DOHH2 (cell line): ENCODE data around the gene GYPC.

Source experiments
- H3F3A ChIP-seq: fragments of 200-600 bp; sonication (generic), shearing (Covaris generic); 2 replicates; pipeline ENCODE4 v1.6.0; 2016; ENCODE audit warnings: antibody characterized with exemption, mild to moderate bottlenecking; ENCODE audit not compliant: control insufficient read depth, insufficient read depth
- H3K27ac ChIP-seq: fragments of 200-600 bp; sonication (generic); 2 replicates; pipeline ENCODE4 v1.5.1; 2014; ENCODE audit warnings: low read depth, mild to moderate bottlenecking, low read length, moderate library complexity
- H3K27me3 ChIP-seq: fragments of 200-600 bp; sonication (generic); 2 replicates; pipeline ENCODE4 v1.6.1; 2014; ENCODE audit warnings: mild to moderate bottlenecking, low read length, mixed read lengths; ENCODE audit not compliant: control insufficient read depth
- H3K36me3 ChIP-seq: fragments of 200-600 bp; sonication (generic); 2 replicates; pipeline ENCODE4 v1.6.1; 2014; ENCODE audit warnings: mild to moderate bottlenecking, low read length, moderate library complexity, mixed read lengths; ENCODE audit not compliant: control insufficient read depth
- H3K4me1 ChIP-seq: fragments of 200-600 bp; sonication (generic); 2 replicates; pipeline ENCODE4 v1.6.1; 2014; ENCODE audit warnings: mild to moderate bottlenecking, low read length, mixed read lengths; ENCODE audit not compliant: control insufficient read depth
- H3K4me2 ChIP-seq: fragments of 200-600 bp; sonication (generic); 2 replicates; pipeline ENCODE4 v1.6.0; 2014; ENCODE audit warnings: mild to moderate bottlenecking, low read length, moderate library complexity
- H3K4me3 ChIP-seq: fragments of 200-600 bp; sonication (generic); 2 replicates; pipeline ENCODE4 v1.5.1; 2014; ENCODE audit warnings: mild to moderate bottlenecking, low read length, mixed read lengths
- H3K79me2 ChIP-seq: fragments of 200-600 bp; sonication (generic); 2 replicates; pipeline ENCODE4 v1.6.1; 2014; ENCODE audit warnings: mild to moderate bottlenecking, low read length, mixed read lengths; ENCODE audit not compliant: control insufficient read depth
- H3K9me2 ChIP-seq: fragments of 200-600 bp; sonication (generic); replicated peaks from 2 replicates; pipeline ENCODE4 v1.6.1; 2014; ENCODE audit warnings: mild to moderate bottlenecking, low read length, mixed read lengths; ENCODE audit not compliant: control insufficient read depth
- H3K9me3 ChIP-seq: fragments of 200-600 bp; sonication (generic); 2 replicates; pipeline ENCODE4 v1.6.1; 2014; ENCODE audit warnings: antibody characterized with exemption, low read length, mixed read lengths; ENCODE audit not compliant: control insufficient read depth, insufficient read depth
- H4K20me1 ChIP-seq: fragments of 200-600 bp; sonication (generic); 2 replicates; pipeline ENCODE4 v1.6.0; 2014; ENCODE audit warnings: low read depth, mild to moderate bottlenecking, antibody characterized with exemption, low read length, moderate library complexity; ENCODE audit not compliant: control insufficient read depth, insufficient read depth
- EZH2phosphoT487 ChIP-seq: fragments of 200-600 bp; sonication (generic); IDR thresholded peaks from 2 replicates; pipeline ENCODE4 v1.6.1; 2017; ENCODE audit warnings: borderline replicate concordance, mild to moderate bottlenecking, antibody characterized with exemption, low read length, moderate library complexity, mixed read lengths
- TF ChIP-seq, protein P1 (sequence below): fragments of 200-600 bp; sonication (generic); IDR thresholded peaks from one replicate; pipeline ENCODE4 v1.5.1; 2014; ENCODE audit warnings: antibody characterized with exemption, mild to moderate bottlenecking, low read depth, low read length; ENCODE audit not compliant: poor library complexity, severe bottlenecking

The GYPC gene

DNA sequence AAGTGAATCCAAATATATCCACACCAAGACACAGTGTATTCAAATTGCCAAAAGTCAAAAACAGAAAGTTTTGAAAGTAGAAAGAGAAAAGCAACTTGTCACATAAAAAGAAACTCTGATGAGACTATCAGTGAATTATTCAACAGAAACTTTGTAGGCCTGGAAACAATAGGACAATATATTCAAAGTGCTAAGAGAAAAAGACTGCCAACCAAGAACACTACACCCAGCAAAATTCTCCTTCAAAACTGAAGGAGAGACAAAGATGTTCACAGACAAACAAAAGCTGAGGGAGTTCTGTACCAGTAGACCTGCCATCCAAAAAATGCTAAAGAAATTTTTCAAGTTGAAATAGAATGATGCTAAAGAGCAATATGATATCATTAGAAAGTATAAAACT is 69.6 kb downstream of the GYPC start:
- Histone ChIP-seq H3K4me2 (no peak overlapping the region), H3K36me3 (no peaks in the 10 kb centered on the region), H3K27ac (no peak overlapping the region), H3K27me3 (no peaks in the 10 kb centered on the region), H4K20me1 (no peaks in the 10 kb centered on the region), H3F3A (no peaks in the 10 kb centered on the region), H3K9me2 (no peaks in the 10 kb centered on the region), H3K9me3 (no peaks in the 10 kb centered on the region), H3K79me2 (no peaks in the 10 kb centered on the region), H3K4me3 (no peak overlapping the region), H3K4me1 (no peaks in the 10 kb centered on the region)
- TF ChIP-seq EZH2phosphoT487, result no peak
- TF ChIP-seq, protein P1, sequence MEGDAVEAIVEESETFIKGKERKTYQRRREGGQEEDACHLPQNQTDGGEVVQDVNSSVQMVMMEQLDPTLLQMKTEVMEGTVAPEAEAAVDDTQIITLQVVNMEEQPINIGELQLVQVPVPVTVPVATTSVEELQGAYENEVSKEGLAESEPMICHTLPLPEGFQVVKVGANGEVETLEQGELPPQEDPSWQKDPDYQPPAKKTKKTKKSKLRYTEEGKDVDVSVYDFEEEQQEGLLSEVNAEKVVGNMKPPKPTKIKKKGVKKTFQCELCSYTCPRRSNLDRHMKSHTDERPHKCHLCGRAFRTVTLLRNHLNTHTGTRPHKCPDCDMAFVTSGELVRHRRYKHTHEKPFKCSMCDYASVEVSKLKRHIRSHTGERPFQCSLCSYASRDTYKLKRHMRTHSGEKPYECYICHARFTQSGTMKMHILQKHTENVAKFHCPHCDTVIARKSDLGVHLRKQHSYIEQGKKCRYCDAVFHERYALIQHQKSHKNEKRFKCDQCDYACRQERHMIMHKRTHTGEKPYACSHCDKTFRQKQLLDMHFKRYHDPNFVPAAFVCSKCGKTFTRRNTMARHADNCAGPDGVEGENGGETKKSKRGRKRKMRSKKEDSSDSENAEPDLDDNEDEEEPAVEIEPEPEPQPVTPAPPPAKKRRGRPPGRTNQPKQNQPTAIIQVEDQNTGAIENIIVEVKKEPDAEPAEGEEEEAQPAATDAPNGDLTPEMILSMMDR, result no peak

DNA sequence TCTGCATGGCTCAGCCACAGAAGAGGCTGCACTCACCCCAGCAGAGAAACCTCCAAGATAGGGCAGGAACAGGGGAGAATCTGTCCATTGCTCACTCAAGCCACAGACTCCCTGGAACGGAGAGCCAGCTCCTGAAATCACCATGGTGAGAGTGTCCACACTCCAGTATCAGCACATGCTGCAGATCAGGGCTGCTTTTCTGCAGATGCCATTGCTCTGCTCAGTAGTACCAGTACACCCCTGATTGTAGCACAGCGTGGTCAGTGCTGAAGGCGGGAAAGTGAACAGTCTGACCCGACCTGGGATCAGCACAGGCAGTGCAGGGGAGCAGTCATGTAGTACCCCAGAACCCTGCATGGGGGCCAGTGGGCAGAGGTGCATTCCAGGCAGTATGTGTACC is 73.9 kb downstream of the GYPC start:
- Histone ChIP-seq H3K27ac (no peak overlapping the region), H3K27me3 (no peaks in the 10 kb centered on the region), H3K9me3 (no peaks in the 10 kb centered on the region), H3F3A (no peaks in the 10 kb centered on the region), H3K4me1 (no peaks in the 10 kb centered on the region), H3K4me2 (no peak overlapping the region), H3K9me2 (no peaks in the 10 kb centered on the region), H3K4me3 (no peak overlapping the region), H3K79me2 (no peaks in the 10 kb centered on the region), H4K20me1 (no peaks in the 10 kb centered on the region), H3K36me3 (no peaks in the 10 kb centered on the region)
- TF ChIP-seq, protein P1, result no peak
- no peak for TF ChIP-seq EZH2phosphoT487

DNA sequence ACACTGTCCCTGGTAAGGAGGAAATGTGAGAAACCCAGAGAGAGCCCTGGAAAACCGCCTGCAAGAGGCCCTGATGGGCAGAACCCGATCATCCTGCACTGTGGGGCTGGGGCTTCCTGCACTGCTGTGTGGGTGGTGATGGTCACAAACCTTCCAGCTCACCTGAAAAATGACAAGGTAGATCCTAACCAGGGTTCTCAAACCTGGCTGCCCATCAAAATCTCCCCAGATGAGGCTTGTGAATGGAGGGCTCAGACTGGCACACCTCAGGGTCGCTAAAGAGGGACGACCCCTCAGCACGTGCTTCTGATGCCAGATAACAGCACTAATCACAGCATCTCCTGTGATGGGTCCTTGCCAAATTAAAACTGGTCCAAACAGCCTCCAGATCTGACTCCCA is 74.7 kb downstream of the GYPC start:
- Histone ChIP-seq H3K79me2 (no peaks in the 10 kb centered on the region), H3K9me3 (no peaks in the 10 kb centered on the region), H3K27me3 (no peaks in the 10 kb centered on the region), H3K36me3 (no peaks in the 10 kb centered on the region), H3F3A (no peaks in the 10 kb centered on the region), H3K9me2 (no peaks in the 10 kb centered on the region), H3K4me3 (no peak overlapping the region), H4K20me1 (no peaks in the 10 kb centered on the region), H3K27ac (no peak overlapping the region), H3K4me1 (no peaks in the 10 kb centered on the region), H3K4me2 (no peak overlapping the region)
- TF ChIP-seq, protein P1, result no peak
- no peak for TF ChIP-seq EZH2phosphoT487

DNA sequence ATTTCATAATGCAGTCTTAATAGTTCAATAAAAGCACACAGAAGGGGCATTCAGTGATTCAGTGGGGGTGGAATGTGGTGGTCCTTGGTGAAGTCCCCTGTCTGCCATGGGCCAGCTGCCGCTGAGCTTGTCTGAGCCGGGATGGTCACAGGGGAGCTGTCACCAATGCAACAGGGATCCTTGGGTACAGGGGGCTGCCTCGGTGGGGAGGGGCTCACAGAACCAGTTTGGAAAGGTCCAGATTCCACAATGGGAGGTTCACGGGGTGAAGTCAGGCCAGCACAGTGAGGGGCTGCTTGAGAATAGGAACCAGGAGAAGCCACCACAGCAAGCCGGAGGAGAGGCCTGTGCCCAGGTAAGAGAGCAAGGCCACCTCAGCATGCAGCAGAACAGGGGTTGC is 75.4 kb downstream of the GYPC start:
- no peaks in the 10 kb centered on the region for H3K4me1 ChIP-seq
- no peak overlapping the region for H3K4me3 ChIP-seq
- TF ChIP-seq, protein P1, result no peak
- no peak for TF ChIP-seq EZH2phosphoT487
- H3K79me2 ChIP-seq, result no peaks in the 10 kb centered on the region
- no peaks in the 10 kb centered on the region for H3K36me3 ChIP-seq
- no peak overlapping the region for H3K4me2 ChIP-seq
- H3K27ac ChIP-seq, result no peak overlapping the region
- H3K27me3 ChIP-seq, result no peaks in the 10 kb centered on the region
- H3K9me3 ChIP-seq, result no peaks in the 10 kb centered on the region
- H3K9me2 ChIP-seq, result no peaks in the 10 kb centered on the region
- no peaks in the 10 kb centered on the region for H3F3A ChIP-seq
- H4K20me1 ChIP-seq, result no peaks in the 10 kb centered on the region
